ENCODE measurements around the gene HOXC9.

HOXC9 gene

GRCh38 chr12:53963434-53964314 is 36.3 kb upstream of the HOXC9 start:
- no peak for DNase-seq

DNA sequence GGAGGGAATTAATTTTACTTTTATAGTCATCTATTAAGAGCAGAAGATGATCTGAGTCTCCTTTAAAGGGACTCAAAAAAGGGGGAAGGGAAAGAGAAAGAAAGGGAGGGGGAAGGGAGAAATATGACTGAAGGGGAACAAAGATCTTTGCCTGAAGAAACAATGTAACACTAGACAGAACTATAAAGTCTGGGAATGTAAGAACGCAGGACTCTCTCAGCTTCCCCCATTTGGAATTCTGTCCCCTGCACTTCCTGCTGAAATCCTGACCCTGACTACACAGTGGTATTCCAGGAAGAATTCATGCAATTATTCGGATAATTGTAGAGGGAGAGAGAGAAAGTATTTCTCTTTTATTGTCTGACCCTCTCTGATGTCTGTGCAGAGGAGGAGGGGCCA is 35.6 kb upstream of the HOXC9 start:
- DNase-seq = no peak

DNA sequence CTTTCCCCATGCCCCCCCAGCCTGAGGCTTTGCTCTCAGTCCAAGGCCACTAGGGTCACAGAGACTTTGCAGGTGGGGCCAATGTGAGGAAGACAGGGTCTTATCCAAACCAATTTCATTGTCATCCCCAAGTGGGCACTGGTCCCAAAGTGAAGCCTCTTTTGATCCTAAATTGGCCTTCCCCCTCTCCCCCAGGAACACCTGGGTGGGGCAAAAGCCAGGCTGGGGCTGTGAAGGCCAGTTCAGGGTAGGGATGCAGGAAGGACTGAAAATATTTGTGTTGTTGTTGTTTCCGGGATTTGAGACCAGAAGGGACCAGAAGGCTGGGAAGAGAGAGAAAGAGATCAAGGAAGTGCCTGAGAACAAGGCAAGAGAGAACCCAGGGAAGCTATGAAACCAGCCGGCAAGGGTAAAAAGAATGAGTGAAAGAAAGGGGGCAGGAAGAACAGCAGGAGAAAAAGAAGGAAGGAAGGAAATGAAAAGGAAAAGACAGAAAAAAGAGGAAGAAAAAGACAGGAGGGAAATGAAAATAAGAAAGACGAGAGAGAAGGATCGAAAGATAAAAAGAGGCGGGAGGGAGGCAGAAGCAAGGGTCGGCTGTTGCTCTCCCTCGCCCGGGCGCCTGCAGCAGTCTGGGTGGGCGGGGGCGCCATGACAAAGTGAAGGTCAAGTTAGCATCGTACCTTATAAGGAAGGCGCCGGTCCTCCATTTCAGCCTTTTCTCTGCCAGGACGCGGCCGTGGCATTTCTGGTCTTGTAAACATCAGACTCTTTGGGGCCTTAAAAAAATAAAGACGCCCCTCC is 34.5 kb upstream of the HOXC9 start:
- DNase-seq = no peak

DNA sequence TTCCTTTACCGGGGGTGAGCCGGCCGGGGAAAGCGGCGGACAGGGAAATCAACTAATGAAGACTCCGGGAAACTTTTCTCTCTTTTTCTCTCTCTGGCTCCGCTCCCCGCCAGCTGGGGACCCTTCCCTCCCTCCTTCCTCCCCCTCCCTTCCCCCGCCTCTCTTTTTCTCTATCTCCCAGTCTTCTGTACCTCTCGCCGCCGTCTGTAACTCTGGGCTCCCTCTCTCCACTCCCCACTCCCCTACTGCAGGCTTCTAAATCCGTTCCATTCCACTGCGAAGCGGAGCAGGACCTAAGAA is 33.9 kb upstream of the HOXC9 start:
- DNase-seq = no peak

DNA sequence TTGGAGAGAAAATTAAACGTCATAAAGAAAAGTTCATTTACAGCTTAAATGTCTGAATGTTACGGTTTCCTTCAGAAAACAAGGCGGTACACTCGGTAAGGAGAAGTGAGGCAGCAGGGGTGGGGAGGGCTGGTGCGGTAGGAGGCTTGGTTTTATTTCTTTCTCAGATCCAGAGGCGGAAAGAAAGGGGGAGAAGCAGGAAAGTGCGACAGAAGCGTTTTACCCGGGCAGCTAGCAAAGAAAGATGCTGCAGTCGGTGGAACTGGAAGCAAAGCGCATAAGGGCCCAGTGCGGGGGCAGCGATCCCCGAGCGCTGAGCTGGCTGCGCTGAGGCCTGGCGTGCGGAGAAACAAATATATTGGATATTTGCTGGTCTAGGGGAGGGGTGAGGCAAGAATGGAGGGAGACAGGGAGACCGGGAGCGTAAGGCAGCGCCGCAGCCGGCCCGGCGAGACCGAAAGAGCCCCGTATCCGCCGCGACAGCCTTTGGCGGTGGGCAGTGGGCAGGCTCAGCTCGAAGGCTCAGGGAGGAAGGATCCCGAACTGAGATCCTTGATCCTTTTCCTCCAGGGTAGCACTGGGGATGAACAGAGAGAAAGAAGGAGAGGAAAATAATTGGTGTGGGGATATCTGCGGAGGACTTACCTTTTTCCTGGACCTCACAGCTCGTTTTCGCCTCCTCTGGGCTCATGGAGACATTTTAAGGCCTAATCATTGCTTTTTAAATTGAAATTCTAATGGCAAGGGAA is 33.4 kb upstream of the HOXC9 start:
- no peak for DNase-seq

GRCh38 chr12:53967421-53967925 is 32.5 kb upstream of the HOXC9 start:
- no peak for DNase-seq

DNA sequence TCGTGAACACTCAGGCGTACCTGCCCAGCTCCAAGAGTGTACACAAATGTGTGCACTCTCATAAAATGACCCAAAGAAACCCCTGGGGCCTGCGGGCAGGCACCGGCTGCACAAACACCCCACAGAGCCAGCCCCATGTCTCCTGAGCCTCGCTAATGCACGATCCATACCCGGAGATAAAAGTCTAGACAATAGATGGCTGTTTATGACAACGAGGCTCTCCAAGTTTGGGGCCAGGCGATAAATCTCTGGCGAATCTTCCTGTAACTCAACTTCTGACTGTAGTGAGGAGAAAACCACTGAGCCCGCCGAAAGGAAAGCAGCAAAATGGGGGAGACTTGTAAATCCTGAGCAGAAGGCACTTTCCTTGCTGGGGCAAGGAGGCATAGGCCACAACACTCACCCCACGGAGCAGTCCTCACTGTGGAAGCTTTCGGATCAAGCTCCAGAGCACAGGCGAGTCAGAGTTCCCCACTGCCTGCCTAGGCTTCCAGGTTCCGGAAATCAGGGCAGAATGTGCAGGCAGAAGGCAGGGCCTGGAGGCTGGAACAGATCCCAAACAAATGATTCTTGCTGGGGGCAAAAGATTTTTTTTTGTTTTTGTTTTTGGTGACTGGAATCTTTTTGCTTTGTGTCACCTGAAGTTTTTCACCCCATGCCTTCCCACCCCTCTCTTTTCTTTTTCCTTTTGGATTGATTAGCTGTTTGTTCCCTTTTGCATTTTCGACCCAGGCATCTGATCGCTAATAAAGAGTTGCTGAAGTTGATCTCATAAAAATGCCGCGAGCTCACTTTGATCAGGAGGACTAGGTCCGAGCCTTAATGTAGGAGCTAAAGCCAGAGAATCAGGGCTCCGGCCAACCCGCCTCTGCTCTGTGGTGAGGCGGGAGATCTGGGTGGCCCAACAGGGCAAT is 31.5 kb upstream of the HOXC9 start:
- DNase-seq = no peak

DNA sequence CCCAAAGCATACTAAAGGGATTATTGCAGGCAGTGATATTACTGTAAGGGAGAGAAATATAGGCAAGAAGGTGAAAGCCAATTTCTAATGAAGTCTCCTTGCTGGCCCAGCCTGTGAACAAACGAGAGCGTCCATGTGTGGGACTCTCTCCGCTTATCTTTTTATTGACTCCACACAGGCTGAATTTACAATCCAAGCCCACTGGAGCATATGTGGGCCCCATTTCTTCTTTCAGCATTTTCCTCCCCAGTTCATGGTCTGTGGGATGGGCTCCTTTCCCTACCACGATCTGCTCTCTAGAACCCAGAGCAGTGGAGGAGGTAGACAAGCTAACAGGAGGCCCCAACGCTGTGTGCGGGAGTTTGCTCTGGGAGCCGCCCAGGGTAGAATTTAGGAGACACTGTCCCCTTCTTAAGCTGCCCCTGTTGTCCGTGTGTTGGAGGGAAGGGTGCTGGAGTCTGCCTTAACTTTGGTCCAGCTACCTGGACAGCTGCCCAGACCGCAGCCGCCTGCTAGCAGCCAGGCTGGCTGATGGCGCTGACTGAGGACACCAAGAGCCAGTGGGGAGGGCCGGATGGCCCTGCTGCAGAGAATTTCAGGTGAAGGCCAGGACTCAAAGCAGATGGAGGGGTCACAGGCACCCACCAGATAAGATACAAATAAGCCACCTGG is 30.2 kb upstream of the HOXC9 start:
- no peak for DNase-seq

DNA sequence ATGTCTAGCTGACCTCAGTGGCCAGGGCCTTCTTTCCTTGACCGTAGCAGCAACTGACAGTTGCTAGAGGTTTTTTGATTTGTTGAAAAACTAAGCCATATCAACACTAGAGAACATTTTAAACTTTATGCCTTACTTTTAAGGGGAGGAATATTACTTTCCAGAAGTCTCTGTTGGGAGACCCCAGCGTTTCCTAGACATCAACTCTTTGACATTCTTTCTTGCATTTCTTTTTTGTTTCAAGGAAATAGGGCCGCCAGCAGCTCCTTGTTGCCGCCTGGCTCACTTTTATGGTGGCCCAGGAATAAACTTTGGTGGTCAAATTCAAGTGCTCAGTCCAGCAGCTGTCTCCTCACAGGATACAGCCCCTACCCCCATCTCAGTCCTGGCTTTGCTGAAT is 29.5 kb upstream of the HOXC9 start:
- no peak for DNase-seq

DNA sequence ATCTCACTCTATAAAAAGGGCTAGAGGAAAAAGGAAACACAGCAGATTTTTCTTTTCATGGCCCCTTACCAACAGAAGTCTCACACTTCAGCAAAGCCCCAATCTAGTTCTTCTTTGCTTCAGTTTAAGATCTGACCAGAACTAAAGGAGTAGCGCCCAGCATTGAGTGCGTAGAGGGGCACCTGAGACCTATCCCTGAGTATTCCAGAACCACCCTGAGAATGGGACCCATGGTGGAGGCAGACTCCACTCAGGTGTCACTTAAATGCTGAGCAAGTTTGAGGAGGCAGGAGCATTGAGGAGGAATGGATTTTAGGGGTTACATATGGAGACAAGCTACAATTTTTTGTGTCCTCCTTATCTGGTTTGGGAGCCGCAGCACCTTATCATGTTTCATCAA is 28.8 kb upstream of the HOXC9 start:
- no peak for DNase-seq

GRCh38 chr12:53971686-53972085 is 28.3 kb upstream of the HOXC9 start:
- DNase-seq = no peak

DNA sequence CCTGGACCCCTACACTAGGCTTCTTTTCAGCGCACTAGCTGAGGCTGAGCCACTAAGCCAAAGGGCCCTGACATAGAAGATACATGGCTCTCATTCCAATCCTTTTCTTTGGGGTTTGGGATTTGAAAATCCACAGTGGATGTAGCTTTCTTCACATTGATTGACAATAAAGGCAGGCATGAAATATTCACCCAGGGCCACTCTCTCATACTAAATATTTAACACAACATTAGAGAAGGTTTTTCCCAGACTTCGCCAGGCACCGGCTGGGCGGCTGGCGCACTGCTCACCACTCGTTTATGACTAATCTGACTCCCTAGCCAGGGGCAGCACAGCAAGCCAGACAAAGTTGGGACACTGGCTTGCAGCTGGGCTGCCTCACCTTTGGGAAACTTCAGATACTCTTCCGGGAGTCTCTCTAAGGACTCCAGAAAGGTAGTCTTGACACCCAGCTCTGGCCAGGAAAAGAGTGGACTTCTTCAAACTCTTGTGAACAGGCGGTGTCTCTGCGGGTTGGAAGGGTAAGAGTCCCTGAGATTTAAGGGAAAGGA is 27.7 kb upstream of the HOXC9 start:
- DNase-seq = peak; percentile 45

DNA sequence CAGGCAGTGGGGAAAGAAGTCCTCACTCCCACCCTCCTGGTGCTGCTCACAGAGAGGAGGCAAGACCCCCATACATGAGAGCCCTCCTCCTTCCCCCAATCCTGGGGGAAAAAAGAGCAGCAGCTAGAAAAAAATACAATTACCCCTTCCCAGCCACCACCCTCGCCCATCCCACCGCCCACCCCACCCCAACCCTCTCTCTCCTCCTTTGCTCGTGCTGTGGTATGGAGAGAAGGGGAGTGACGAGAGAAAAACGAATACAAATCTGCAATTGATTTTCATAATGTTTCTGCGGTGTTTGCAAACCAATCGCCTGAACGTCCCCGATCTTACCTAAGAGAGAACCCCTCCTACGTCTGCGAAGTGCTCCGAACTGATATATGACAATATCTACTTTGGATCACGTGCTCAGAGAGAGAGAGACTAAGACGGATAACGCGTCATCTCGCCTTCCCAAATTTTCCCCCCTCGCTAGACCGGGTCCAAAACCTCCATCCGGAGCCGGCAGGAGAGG is 27.2 kb upstream of the HOXC9 start, which contains the start of gene HOXC11:
Gene HOXC11, plus strand, starts transcription at position 405 of the 514 bp plus-strand sequence. CDS start 116 bp downstream, outside the sequence.
- DNase-seq = no peak

DNA sequence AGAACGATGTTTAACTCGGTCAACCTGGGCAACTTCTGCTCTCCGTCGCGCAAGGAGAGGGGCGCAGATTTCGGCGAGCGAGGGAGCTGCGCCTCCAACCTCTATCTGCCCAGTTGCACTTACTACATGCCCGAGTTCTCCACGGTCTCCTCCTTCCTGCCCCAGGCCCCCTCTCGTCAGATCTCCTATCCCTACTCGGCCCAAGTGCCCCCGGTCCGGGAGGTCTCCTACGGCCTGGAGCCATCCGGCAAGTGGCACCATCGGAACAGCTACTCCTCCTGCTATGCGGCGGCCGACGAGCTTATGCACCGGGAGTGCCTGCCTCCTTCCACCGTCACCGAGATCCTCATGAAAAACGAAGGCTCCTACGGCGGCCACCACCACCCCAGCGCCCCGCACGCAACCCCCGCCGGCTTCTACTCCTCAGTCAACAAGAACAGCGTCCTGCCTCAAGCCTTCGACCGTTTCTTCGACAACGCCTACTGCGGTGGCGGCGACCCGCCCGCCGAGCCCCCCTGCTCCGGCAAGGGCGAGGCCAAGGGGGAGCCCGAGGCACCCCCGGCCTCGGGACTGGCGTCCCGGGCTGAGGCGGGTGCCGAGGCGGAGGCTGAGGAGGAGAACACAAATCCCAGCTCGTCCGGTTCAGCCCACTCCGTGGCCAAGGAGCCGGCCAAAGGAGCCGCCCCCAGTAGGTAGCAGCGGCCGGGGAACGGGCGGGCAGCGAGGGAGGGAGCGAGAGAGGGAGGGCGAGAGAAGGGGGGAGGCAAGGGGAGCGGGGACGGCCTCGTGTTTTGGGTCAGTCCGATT is 26.5 kb upstream of the HOXC9 start:
- peak; percentile 43 for DNase-seq

DNA sequence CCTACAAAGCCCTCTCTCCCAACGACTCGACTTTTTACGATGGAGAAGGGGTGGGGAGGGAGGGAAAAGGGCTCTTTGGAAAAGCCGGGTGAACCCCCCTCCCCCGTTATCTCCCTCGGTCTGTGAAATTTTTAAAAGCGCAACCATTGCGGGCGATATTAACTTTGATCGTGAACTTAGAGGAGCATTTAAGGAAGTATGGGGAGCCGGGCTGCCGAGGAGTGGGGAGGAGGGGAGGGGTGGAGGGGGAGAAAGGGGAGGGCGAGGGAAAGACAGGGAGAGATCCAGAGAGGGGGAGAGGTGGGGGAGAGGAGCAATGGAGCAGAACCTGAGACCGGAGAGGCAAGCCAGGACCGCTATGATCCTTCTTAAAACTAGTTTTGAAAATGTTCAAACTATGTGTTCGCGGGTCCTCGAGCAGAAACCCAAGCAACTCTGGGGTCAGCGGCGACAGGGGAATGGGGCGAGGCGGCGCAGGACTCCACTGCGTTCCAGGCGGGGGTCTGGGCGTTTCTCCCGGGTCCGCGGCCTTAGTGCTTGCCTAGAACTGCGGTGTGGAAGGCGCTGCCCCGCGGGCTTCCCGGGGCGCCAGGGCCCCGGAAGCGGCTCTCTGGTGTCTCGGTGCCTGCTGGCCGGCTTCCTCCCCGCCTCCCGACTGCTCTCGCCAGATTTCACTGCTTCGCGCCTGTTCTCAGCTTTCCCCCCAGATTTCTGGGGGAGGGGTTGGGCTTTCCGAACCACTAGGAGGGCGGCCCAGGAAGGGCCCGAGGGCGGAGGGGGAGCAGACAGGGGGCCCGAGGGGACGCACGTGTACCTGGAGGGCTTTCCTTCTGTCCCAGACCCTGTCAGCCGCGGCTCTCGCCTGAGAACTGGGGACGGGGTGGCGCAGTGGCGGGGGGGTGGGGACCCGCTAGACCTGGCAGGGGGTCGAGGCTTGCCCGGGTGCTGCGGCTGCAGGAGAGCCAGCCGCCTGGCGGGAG is 25.6 kb upstream of the HOXC9 start, which contains the start of gene HOTAIR:
Gene HOTAIR, minus strand, starts transcription at position 871 of the 980 bp plus-strand sequence.
- DNase-seq = peak; percentile 51

- DNase-seq = peak; percentile 14
Observed at GRCh38 chr12:53975064-53975471, 24.9 kb upstream of the HOXC9 start.

DNA sequence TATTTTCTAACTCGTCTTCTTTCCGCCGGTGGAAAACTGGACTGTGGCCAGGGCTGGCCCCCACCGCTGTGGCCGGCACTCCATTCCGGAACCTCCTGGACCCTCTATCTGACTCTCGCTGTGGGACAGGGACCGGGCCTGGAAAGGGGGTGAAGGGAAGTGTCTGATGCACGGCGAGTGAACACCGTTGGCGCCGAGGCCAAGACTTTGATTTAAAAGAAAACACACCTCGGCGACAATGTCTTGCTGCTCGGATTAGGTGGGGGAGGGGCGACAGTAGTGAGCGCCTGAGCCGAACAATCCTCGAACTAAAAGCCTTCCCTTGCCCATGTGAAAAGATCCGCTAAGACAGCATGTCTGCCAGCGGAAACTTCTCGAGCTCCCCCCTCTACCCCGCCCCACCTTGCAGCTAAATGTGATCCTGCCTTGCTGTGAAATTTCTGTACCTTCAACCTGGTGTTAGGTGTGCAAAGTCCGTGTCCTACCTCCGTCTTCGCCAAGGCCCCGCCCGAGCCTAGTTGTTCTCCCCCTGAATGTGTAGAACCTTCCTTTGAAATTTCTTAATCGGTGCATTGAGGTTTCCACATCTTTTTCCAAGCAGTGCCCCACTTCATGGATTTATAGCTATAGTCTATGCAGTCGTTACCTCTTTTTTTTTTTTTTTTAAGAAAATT is 24.3 kb upstream of the HOXC9 start:
- DNase-seq = no peak

All from kidney glomerular epithelial cell (primary cell).